HK-2 (cell line): ENCODE results near the gene FUT1.
"Not testable (repeated sequence)": the region's sequence is repeated elsewhere in the genome, so short reads cannot be mapped to it uniquely, and the experiment has no call there.

Experiments used
- DNase-seq: peaks from one replicate; pipeline ENCODE4 v3.0.0-alpha.2; 2018; ENCODE audit not compliant: unreplicated experiment

FUT1 gene

DNA sequence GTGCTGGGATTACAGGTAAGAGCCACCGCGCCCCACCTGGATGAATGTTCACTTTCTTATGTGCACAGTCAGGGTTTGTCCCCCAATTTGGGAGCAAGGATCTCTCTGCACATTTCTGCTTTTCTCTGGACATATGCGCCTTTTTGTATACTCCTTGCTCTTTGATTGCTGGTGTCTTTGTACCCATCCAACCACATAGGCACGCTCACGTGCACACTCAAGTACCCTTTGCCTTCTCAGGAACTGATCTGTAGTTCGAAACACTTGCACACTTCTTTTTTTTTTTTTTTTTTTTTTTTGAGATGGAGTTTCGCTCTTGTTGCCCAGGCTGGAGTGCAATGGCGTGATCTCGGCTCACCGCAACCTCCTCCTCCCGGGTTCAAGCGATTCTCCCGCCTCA is 34.3 kb downstream of the FUT1 start:
- not testable (repeated sequence) for DNase-seq

DNA sequence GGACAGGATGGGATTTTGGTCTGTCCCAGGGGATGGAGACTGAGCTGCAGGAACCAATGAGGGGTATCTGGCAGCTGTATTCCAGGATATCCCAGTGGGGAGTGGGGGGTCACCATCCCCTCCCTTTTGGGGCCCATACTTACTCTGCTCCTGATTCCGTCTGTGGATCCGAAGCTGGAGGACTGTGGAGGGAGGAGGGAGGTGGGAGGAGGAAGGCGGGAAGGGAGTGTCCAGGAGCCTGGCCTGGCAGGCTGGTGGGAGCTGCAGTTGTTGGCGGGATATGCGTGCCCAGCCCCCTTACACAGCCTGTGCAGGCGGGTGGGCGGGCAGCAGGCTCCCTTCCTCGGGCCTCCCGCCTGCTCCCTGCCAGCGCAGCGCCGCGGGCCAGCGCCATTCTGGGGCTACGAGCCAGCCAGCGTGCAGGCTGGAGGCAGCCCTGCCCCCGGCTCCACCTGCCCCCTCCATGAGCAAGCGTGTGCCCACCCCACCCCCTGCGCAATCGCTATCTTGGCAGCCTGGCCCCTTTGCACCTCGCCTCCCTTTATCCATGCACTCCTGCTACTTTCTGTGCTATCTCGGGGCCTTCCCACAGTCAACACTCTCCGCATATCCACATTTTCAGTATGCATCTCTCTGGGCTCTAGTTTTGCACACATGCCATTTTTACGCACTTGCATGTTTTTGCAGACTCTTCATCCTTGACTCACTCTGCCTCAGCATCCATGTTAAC is 35.7 kb downstream of the FUT1 start:
- no peak for DNase-seq

DNA sequence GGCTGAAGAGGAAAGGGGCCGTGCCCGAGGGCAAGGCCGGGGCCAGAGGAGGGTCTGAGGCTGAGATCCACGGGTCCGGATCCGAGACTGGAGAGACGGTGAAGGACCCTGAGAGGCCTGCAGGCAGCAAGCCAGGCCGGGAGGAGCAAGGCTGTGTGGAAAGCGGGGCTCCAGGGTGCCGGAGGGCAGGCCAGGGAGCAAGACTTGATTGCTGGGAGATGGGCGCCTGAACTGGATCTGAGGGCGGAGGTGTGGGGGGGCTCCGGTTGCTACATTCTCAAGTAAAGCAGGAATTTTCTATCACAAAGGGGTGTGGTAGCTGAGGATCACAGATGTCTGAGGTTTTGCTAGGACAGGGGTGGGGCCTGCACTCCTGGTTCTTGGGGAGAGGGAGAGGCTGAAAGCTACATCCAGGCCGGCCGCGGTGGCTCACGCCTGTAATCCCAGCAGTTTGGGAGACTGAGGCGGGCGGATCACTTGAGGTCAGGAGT is 36.7 kb downstream of the FUT1 start:
- DNase-seq: no peak

DNA sequence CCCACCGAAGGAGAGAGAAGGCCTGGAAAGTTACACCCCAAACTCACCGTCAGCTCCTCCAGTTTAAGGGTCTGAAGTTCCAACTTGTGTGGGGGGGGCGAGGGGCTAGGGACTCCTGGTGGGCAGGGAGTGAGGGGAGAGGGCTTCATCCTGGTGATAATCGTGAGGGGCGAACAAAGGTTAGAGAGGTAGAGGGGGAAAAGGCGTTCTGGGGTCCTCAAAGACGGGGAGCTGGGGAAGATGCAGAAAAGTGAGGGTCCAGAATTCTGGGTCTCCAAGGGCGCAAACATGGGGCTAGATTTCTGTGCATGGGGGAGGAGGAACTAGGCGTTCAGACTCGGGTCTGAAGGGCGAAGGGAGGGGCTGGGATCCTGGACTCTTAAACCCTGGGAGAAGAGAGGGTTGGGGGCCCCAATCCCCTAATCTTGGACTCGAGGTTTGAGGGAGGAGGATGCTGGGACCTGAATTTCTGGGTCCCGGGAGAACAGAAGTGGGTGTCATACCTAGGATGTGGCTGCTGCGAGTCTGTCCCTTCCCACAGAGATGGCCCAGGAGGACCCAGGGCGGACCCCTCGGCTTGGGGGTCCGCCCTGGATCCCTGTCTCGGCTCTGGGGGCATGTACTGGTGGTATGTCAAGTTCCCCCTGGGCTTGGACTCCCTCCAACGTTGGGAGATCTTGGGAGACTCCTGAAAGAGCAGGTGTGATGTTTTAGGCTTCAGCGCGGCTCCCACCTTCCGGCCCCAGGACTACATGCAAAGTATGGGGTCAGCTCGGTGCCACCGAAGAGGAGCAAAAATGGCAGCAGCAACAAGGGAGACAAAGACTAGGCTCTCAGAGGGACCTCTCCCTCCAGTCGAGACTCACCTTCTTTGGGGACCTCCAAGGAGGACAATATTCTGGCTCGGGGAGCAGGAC is 37.4 kb downstream of the FUT1 start:
- DNase-seq: no peak

DNA sequence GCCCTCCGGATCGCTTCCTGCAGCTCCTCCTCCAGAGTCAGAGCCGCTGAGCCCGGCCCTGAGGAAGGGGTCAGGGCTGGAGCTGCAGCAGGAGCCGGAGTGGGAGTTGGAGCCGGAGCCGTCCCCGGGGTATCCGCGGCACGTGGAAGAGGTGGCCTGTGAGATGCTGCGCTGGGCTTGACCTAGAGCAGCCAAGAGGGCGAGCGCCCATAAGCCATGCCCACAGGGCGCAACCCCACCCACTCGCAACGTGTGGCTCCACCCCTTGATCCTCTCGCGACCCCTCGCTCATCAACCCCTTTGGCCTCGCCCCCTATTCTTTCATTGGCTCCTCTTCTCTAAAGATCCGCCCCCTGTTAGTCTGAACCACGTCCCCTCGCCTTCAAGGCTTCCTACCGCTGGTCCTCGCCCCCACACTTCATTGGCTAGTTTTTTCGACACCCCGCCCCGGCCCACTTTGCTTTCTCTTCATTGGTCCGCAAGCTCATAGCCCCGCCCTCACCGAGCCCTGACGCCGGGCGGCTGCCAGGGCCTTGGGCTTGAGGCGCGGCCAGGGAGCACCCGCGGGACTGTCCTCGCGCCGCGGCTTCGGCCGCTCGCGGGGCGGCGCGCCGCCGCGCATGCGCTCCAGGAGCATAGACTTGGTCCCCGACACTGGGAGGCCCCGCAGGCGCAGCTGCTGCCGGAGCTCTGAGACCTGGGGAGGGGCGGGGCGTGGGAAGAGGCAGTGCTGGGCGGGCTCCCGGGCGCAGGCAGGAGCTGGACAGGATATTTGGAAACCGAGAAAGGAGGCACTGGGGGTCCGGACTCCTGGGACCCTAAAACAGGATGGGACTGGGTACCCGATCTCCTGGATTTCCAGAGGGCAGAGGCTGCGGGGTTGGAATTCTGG is 38.3 kb downstream of the FUT1 start:
- peak; percentile 99 for DNase-seq

DNA sequence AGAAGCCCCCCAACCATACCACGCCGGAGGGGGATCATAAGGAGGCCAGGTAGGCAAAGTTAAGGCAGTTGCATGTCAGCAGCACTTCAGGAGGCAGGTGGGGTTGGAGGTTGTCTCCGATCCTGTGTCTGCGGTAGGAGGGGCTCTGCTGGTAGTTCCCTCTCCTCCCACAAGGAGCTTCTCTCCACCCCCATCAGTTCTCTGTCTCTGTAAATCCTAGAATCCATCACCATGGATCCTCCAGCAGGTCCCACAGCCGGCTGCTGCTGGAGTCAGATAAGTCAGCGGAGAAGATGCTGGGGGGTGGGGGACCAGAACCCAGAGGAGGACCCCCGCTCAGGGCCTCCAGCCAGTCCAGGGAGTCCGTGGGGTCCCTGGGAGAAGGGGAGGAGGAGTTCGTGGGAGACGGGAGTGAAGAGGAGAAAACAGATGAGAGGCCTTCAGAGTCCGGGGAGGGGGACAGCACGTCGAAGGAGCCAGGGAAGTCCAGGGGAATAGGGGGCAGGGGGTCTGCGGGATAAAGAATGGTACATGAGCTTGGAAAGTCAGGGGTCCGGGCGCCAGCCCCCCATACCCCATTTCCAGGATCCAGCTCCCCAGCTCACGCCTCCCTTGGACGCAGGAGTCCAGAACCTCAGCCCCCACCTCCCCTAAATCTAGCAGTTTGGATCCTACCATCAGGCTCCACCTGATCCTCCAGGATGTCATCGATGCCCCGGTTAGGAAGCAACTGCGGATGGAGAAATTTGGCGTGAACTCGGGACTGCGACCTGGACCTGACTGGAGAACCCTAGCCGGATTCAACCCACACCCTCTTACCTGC is 39.2 kb downstream of the FUT1 start:
- no peak for DNase-seq

DNA sequence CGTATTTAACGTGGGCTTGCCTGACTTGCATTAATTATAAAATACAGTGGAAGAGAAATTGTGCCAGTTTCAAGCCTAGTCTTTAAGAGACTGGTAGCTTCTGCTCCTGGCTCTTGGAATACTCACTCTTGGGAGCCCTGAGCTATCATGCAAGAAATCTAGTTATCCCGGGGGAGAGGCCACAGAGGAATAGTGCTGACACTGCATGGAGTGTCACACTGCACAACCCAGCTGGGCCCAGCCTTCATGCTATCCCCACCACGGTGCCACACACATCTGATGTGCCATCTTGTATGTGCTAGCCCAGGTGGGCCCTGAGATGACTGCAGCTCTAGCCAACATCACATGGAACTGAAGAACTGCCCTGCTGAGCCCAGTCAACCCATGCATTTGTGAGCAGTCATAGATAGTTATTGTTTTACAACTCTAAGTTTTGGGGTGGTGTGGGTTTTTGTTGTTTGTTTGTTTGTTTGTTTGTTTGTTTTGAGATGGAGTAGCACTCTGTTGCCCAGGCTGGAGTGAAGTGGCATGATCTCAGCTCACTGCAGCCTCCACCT is 41.3 kb downstream of the FUT1 start:
- DNase-seq: no peak

DNA sequence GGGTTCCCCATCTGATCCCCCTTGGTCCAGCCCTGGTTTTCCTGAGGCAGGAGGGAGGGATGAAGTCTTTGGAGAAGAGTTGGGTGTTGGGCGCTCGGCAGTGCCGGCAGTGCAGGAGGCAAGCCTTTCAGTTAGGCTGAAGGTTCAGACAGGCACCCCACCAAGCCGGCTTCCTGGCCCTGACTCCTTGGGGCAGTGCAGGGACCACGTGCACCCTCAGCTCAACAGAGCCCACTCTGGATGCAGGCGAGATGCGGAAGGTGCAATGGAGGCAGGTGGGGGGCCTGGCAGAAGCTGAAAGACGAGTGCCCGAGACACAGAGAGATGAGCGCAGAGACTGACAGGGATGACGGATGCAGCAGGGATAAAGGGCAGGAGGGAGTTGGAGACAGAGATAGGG is 44.0 kb downstream of the FUT1 start:
- DNase-seq: no peak

DNA sequence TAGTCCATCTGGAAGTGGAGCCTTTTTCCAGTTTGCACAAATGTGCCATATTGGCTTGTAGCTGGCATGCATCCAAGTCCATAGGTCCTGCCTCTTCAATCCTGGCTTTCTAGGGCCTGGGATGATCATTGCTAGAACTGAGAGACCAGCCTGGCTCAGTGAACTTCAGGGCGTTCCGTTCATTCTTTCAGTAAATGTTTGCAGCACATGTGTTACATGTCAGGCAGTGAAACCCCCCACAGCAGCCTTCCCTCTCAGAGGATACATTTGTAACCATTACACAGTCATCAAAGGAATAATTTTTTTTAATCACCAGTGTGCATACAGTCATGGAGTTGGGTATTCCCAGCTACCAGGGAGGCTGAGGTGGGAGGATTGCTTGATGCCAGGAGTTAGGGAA is 47.0 kb downstream of the FUT1 start:
- no peak for DNase-seq

DNA sequence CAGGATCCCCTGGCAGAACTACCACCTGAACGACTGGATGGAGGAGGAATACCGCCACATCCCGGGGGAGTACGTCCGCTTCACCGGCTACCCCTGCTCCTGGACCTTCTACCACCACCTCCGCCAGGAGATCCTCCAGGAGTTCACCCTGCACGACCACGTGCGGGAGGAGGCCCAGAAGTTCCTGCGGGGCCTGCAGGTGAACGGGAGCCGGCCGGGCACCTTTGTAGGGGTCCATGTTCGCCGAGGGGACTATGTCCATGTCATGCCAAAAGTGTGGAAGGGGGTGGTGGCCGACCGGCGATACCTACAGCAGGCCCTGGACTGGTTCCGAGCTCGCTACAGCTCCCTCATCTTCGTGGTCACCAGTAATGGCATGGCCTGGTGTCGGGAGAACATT is 49.1 kb downstream of the FUT1 start:
- DNase-seq: no peak

DNA sequence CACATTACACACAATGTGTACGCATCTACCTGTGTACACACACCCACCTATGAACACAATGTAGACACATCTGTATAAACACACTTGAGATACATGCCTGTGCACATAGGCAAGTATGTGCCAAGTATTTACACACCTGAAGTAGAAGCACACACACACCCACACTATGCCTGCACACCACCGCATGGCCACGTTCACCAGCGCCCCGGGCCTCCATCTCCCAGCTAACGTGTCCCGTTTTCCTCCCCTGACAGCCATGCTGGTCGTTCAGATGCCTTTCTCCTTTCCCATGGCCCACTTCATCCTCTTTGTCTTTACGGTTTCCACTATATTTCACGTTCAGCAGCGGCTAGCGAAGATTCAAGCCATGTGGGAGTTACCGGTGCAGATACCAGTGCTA is 49.7 kb downstream of the FUT1 start:
- DNase-seq: no peak

DNA sequence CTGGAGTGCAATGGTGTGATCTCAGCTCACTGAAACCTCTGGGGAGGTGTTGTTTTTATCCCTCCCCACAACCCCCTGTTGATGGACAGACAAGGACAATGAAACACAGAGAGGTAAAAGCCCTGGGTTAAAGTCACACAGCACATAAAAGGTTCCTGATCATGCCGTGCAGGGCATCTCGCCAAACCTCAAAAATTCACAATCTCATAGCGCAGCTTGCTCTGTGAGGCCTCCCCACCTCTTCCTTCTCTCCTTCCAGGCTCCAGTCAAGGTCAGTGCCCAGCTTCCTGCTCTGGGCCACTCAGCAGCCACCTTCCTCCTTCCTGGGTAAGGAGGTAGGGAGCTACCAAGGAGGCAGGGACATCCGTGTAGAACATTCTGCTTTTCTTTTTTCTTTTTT is 54.4 kb downstream of the FUT1 start:
- DNase-seq: peak; percentile 84
